AG04449 (cell line): ENCODE results near the gene DLST.
A peak's percentile ranks its signal among the peaks of the same experiment; 100 is the strongest.

Experiments
- CTCF ChIA-PET: fragments of 350-600 bp; formaldehyde crosslinking; extraction: SDS; loops from one replicate; lab custom pipeline; 2021; ENCODE audit warnings: antibody characterized with exemption; lab: Yijun Ruan, JAX
- POLR2A ChIA-PET: fragments of 400-600, 350-600 bp; formaldehyde crosslinking; extraction: SDS; loops from one replicate; lab custom pipeline; 2020; ENCODE audit warnings: antibody characterized with exemption, inconsistent platforms; lab: Yijun Ruan, JAX
- DNase-seq: peaks from one replicate; pipeline ENCODE4 v3.0.0-alpha.2; 2010; ENCODE audit warnings: low read depth, low spot score
- H3K4me3 ChIP-seq: 2 replicates; pipeline ENCODE4 v1.5.1; 2011; ENCODE audit warnings: low read depth, mild to moderate bottlenecking, control low read depth, low read length
- CTCF ChIP-seq: IDR thresholded peaks from one replicate; pipeline ENCODE4 v1.5.1; 2011; ENCODE audit warnings: mild to moderate bottlenecking, moderate library complexity, low read length, control low read depth, inconsistent platforms; ENCODE audit not compliant: insufficient read depth; ENCODE audit errors: missing control alignments

The DLST gene

GRCh38 chr14:74848768-74849167 lies 32.9 kb upstream of the DLST start:
- H3K4me3 ChIP-seq = no peak overlapping the region
- DNase-seq = no peak
- TF ChIP-seq CTCF = no peak
- POLR2A ChIA-PET = no interaction called here
- CTCF ChIA-PET = interaction anchor here (1.0 to 7.7 kb wide), 4 partner anchors 11 to 85 kb away, joined by 3 to 70 read pairs (median 4); partner anchors contain the start of gene YLPM1

- peak; percentile 45 for DNase-seq
- TF ChIP-seq CTCF = no peak
- ChIA-PET CTCF (interaction anchor here (0.7 to 20.7 kb wide), 6 partner anchors 8 to 242 kb away, joined by 3 to 689 read pairs (median 55); partner anchors contain the start of genes DLST, LTBP2 and PROX2), POLR2A (no interaction called here)
- no peak overlapping the region for H3K4me3 ChIP-seq
Observed at GRCh38 chr14:74852922-74853530, 28.7 kb upstream of the DLST start.

GRCh38 chr14:74853581-74853980 lies 28.1 kb upstream of the DLST start:
- H3K4me3 ChIP-seq = no peak overlapping the region
- ChIA-PET POLR2A (no interaction called here), CTCF (interaction anchor here (2.3 to 20.7 kb wide), 5 partner anchors 8 to 243 kb away, joined by 8 to 689 read pairs (median 89); partner anchors contain the start of genes DLST, LTBP2 and PROX2)
- DNase-seq = no peak
- no peak for TF ChIP-seq CTCF

- H3K4me3 ChIP-seq = no peak overlapping the region
- no peak for TF ChIP-seq CTCF
- ChIA-PET CTCF (interaction anchor here (0.7 to 20.7 kb wide), 6 partner anchors 8 to 244 kb away, joined by 4 to 689 read pairs (median 54); partner anchors contain the start of genes DLST, LTBP2 and PROX2), POLR2A (no interaction called here)
- no peak for DNase-seq
Observed at GRCh38 chr14:74855021-74855420, 26.7 kb upstream of the DLST start.

- ChIA-PET POLR2A (no interaction called here), CTCF (interaction anchor here (1.0 to 20.7 kb wide), 6 partner anchors 9 to 245 kb away, joined by 3 to 689 read pairs (median 54); partner anchors contain the start of genes DLST, LTBP2 and PROX2)
- H3K4me3 ChIP-seq = no peak overlapping the region
- TF ChIP-seq CTCF = no peak
- no peak for DNase-seq
Observed at GRCh38 chr14:74855945-74856344, 25.8 kb upstream of the DLST start.

GRCh38 chr14:74856366-74856765 lies 25.4 kb upstream of the DLST start:
- CTCF ChIA-PET = interaction anchor here (1.0 to 20.7 kb wide), 5 partner anchors 10 to 245 kb away, joined by 3 to 689 read pairs (median 89); partner anchors contain the start of genes DLST, LTBP2 and PROX2
- POLR2A ChIA-PET = no interaction called here
- no peak for DNase-seq
- TF ChIP-seq CTCF = no peak
- H3K4me3 ChIP-seq = no peak overlapping the region
